Smooth muscle cell of the coronary artery (primary cell): ENCODE data around the gene MTARC1. TPM values are rescaled to one million over a fixed set of nuclear protein-coding genes. Genes with fewer than 3 reads are reported as not detected.

Experiments
- total RNA-seq: library from RNA; depleted of rRNA; stranded (reverse); fragments of >200 nt; gene quantifications from 2 replicates; pipeline ENCODE4 v1.2.3, GENCODE V29; 2014; ENCODE audit warnings: low replicate concordance

The MTARC1 gene
- total RNA-seq: 0.75 and 1.2 TPM in 2 replicates

GRCh38 chr1:220786337-220787068, at the start of gene MTARC1:
MTARC1 (plus strand) TSS chr1:220786913; CDS start chr1:220786945, 32 bp downstream.

GRCh38 chr1:220748089-220748934, 38.4 kb upstream of the MTARC1 start, which contains the start of gene MTARC2:
MTARC2 (plus strand) TSS chr1:220748322; CDS start chr1:220748532, 210 bp downstream.

Other genes with a start within 250 kb of the MTARC1 start
- gene C1orf115, start 96.5 kb upstream of the MTARC1 start, total RNA-seq: 0.82 and 1.2 TPM in 2 replicates
- 3.7 and 4.8 TPM in 2 replicates for gene MTARC2, start 38.6 kb upstream of the MTARC1 start, total RNA-seq
- 3.3 and 15.7 TPM in 2 replicates for gene HLX, start 92.5 kb downstream of the MTARC1 start, total RNA-seq